NCI-H226 (cell line): ENCODE measurements around the gene SPPL2B.
A peak's percentile ranks its signal among the peaks of the same experiment; 100 is the strongest.

Experiments used
- DNase-seq: peaks from one replicate; pipeline ENCODE4 v3.0.0-alpha.2; 2015

The SPPL2B gene

GRCh38 chr19:2356036-2356646 lies 27.7 kb downstream of the SPPL2B start:
- DNase-seq = no peak

GRCh38 chr19:2357279-2358206 lies 29.1 kb downstream of the SPPL2B start:
- no peak for DNase-seq

- no peak for DNase-seq
Observed at GRCh38 chr19:2358548-2359173, 30.2 kb downstream of the SPPL2B start.

GRCh38 chr19:2359992-2360685 lies 31.7 kb downstream of the SPPL2B start, which contains the start of gene TMPRSS9:
TSS of gene TMPRSS9 (plus strand) at chr19:2360265. CDS start at chr19:2389786, 29,521 bp downstream.
- no peak for DNase-seq

GRCh38 chr19:2360833-2361232 lies 32.3 kb downstream of the SPPL2B start:
- DNase-seq = no peak

- no peak for DNase-seq
Observed at GRCh38 chr19:2361246-2362045, 33.0 kb downstream of the SPPL2B start.

GRCh38 chr19:2362046-2362969 lies 33.8 kb downstream of the SPPL2B start:
- no peak for DNase-seq

- DNase-seq = no peak
Observed at GRCh38 chr19:2362970-2363300, 34.5 kb downstream of the SPPL2B start.

GRCh38 chr19:2363419-2363818 lies 34.9 kb downstream of the SPPL2B start:
- DNase-seq = peak; percentile 17

- DNase-seq = no peak
Observed at GRCh38 chr19:2365201-2365970, 36.9 kb downstream of the SPPL2B start.

GRCh38 chr19:2371656-2372055 lies 43.2 kb downstream of the SPPL2B start:
- DNase-seq = no peak

- no peak for DNase-seq
Observed at GRCh38 chr19:2372076-2372612, 43.7 kb downstream of the SPPL2B start.

- no peak for DNase-seq
Observed at GRCh38 chr19:2374808-2375207, 46.3 kb downstream of the SPPL2B start.

GRCh38 chr19:2375353-2376121 lies 47.1 kb downstream of the SPPL2B start:
- DNase-seq = no peak

GRCh38 chr19:2376784-2377519 lies 48.5 kb downstream of the SPPL2B start:
- DNase-seq = no peak

- no peak for DNase-seq
Observed at GRCh38 chr19:2380567-2380966, 52.1 kb downstream of the SPPL2B start.

- DNase-seq = no peak
Observed at GRCh38 chr19:2381148-2381820, 52.8 kb downstream of the SPPL2B start.
